Activated T-cell treated with anti-CD3 and anti-CD28 coated beads, Interleukin-2, amount 50 U/mL, for 24 hours (primary cell): Measurements from ENCODE around the gene LANCL1.
"Not testable (repeated sequence)": the region's sequence is repeated elsewhere in the genome, so short reads cannot be mapped to it uniquely, and the experiment has no call there.

Source experiments
- DNase-seq: peaks from one replicate; pipeline ENCODE4 v3.0.0-alpha.2; 2020
- H3K27ac Mint-ChIP-seq: 2 replicates; pipeline ENCODE4 v1.8.0; 2020; ENCODE audit warnings: mild to moderate bottlenecking, mixed read lengths
- H3K27me3 Mint-ChIP-seq: 2 replicates; pipeline ENCODE4 v1.8.0; 2020; ENCODE audit warnings: mixed read lengths
- H3K36me3 Mint-ChIP-seq: 2 replicates; pipeline ENCODE4 v1.8.0; 2020; ENCODE audit warnings: low read depth, mixed read lengths
- H3K4me1 Mint-ChIP-seq: 2 replicates; pipeline ENCODE4 v1.8.0; 2020; ENCODE audit warnings: low read depth, mixed read lengths
- H3K4me3 Mint-ChIP-seq: 2 replicates; pipeline ENCODE4 v1.8.0; 2020; ENCODE audit warnings: mild to moderate bottlenecking, moderate library complexity, mixed read lengths
- H3K9me3 Mint-ChIP-seq: 2 replicates; pipeline ENCODE4 v1.8.0; 2020; ENCODE audit warnings: mixed read lengths

LANCL1 gene

GRCh38 chr2:210443527-210443926, 33.0 kb downstream of the LANCL1 start:
- H3K9me3 Mint-ChIP-seq = peaks cover 19% of the 10 kb centered on the region
- H3K4me1 Mint-ChIP-seq = peaks cover 16% of the 10 kb centered on the region
- no peak overlapping the region for H3K27ac Mint-ChIP-seq
- no peaks in the 10 kb centered on the region for H3K27me3 Mint-ChIP-seq
- H3K4me3 Mint-ChIP-seq = no peak overlapping the region
- H3K36me3 Mint-ChIP-seq = peaks cover 77% of the 10 kb centered on the region
- DNase-seq = no peak

GRCh38 chr2:210442878-210443277, 33.7 kb downstream of the LANCL1 start:
- H3K9me3 Mint-ChIP-seq = peaks cover 12% of the 10 kb centered on the region
- H3K36me3 Mint-ChIP-seq = peaks cover 76% of the 10 kb centered on the region
- H3K4me1 Mint-ChIP-seq = peaks cover 15% of the 10 kb centered on the region
- DNase-seq = no peak
- H3K4me3 Mint-ChIP-seq = no peak overlapping the region
- no peaks in the 10 kb centered on the region for H3K27me3 Mint-ChIP-seq
- no peak overlapping the region for H3K27ac Mint-ChIP-seq

GRCh38 chr2:210442457-210442856, 34.1 kb downstream of the LANCL1 start:
- DNase-seq = no peak
- Mint-ChIP-seq H3K4me1 (peaks cover 15% of the 10 kb centered on the region), H3K27me3 (no peaks in the 10 kb centered on the region), H3K9me3 (peaks cover 8% of the 10 kb centered on the region), H3K27ac (no peak overlapping the region), H3K4me3 (no peak overlapping the region), H3K36me3 (peaks cover 75% of the 10 kb centered on the region)

- no peak overlapping the region for H3K27ac Mint-ChIP-seq
- no peaks in the 10 kb centered on the region for H3K9me3 Mint-ChIP-seq
- DNase-seq = no peak
- peaks cover 82% of the 10 kb centered on the region for H3K36me3 Mint-ChIP-seq
- H3K4me3 Mint-ChIP-seq = no peak overlapping the region
- H3K4me1 Mint-ChIP-seq = peaks cover 8% of the 10 kb centered on the region
- no peaks in the 10 kb centered on the region for H3K27me3 Mint-ChIP-seq
Observed at GRCh38 chr2:210440206-210440605, 36.4 kb downstream of the LANCL1 start.

- Mint-ChIP-seq H3K4me3 (no peak overlapping the region), H3K36me3 (peaks cover 96% of the 10 kb centered on the region), H3K27me3 (no peaks in the 10 kb centered on the region), H3K9me3 (peaks cover 14% of the 10 kb centered on the region), H3K27ac (no peak overlapping the region), H3K4me1 (no peaks in the 10 kb centered on the region)
- no peak for DNase-seq
Observed at GRCh38 chr2:210435439-210435838, 41.1 kb downstream of the LANCL1 start.

GRCh38 chr2:210432633-210433032, 43.9 kb downstream of the LANCL1 start:
- peaks cover 29% of the 10 kb centered on the region for H3K9me3 Mint-ChIP-seq
- H3K4me3 Mint-ChIP-seq = no peak overlapping the region
- H3K27ac Mint-ChIP-seq = no peak overlapping the region
- H3K36me3 Mint-ChIP-seq = peaks cover 98% of the 10 kb centered on the region
- DNase-seq = no peak
- no peaks in the 10 kb centered on the region for H3K27me3 Mint-ChIP-seq
- no peaks in the 10 kb centered on the region for H3K4me1 Mint-ChIP-seq

- H3K4me3 Mint-ChIP-seq = no peak overlapping the region
- no peak for DNase-seq
- H3K27ac Mint-ChIP-seq = no peak overlapping the region
- H3K9me3 Mint-ChIP-seq = peaks cover 52% of the 10 kb centered on the region
- no peaks in the 10 kb centered on the region for H3K4me1 Mint-ChIP-seq
- H3K36me3 Mint-ChIP-seq = peaks cover 88% of the 10 kb centered on the region
- H3K27me3 Mint-ChIP-seq = no peaks in the 10 kb centered on the region
Observed at GRCh38 chr2:210429403-210430137, 47.0 kb downstream of the LANCL1 start.

GRCh38 chr2:210428393-210429179, 48.0 kb downstream of the LANCL1 start:
- H3K9me3 Mint-ChIP-seq = peaks cover 56% of the 10 kb centered on the region
- H3K27me3 Mint-ChIP-seq = no peaks in the 10 kb centered on the region
- H3K4me3 Mint-ChIP-seq = no peak overlapping the region
- H3K36me3 Mint-ChIP-seq = peaks cover 80% of the 10 kb centered on the region
- no peak for DNase-seq
- H3K27ac Mint-ChIP-seq = no peak overlapping the region
- H3K4me1 Mint-ChIP-seq = no peaks in the 10 kb centered on the region

- not testable (repeated sequence) for H3K4me1 Mint-ChIP-seq
- H3K9me3 Mint-ChIP-seq = peaks cover 52% of the 10 kb centered on the region
Observed at GRCh38 chr2:210427309-210427708, 49.2 kb downstream of the LANCL1 start.

GRCh38 chr2:210422366-210422765, 54.2 kb downstream of the LANCL1 start:
- H3K9me3 Mint-ChIP-seq = peaks cover 24% of the 10 kb centered on the region
- H3K4me3 Mint-ChIP-seq = no peak overlapping the region
- H3K27me3 Mint-ChIP-seq = peaks cover 13% of the 10 kb centered on the region
- peaks cover 1% of the 10 kb centered on the region for H3K4me1 Mint-ChIP-seq
- H3K36me3 Mint-ChIP-seq = peaks cover 18% of the 10 kb centered on the region
- H3K27ac Mint-ChIP-seq = no peak overlapping the region
- no peak for DNase-seq

More at GRCh38 chr2:210427309-210427708, 49.2 kb downstream of the LANCL1 start:
- not testable (repeated sequence) for H3K27me3 Mint-ChIP-seq, H3K4me3 Mint-ChIP-seq, H3K27ac Mint-ChIP-seq, DNase-seq
- peaks cover 67% of the 10 kb centered on the region for H3K36me3 Mint-ChIP-seq

- H3K27me3 Mint-ChIP-seq = peaks cover 13% of the 10 kb centered on the region
- no peak overlapping the region for H3K27ac Mint-ChIP-seq
- peaks cover 1% of the 10 kb centered on the region for H3K4me1 Mint-ChIP-seq
- no peak for DNase-seq
- H3K36me3 Mint-ChIP-seq = peaks cover 13% of the 10 kb centered on the region
- H3K9me3 Mint-ChIP-seq = peaks cover 21% of the 10 kb centered on the region
- no peak overlapping the region for H3K4me3 Mint-ChIP-seq
Observed at GRCh38 chr2:210421916-210422315, 54.6 kb downstream of the LANCL1 start.

- no peaks in the 10 kb centered on the region for H3K4me1 Mint-ChIP-seq
- peaks cover 3% of the 10 kb centered on the region for H3K27me3 Mint-ChIP-seq
- DNase-seq = no peak
- peaks cover 11% of the 10 kb centered on the region for H3K9me3 Mint-ChIP-seq
- no peaks in the 10 kb centered on the region for H3K36me3 Mint-ChIP-seq
- H3K27ac Mint-ChIP-seq = no peak overlapping the region
- H3K4me3 Mint-ChIP-seq = no peak overlapping the region
Observed at GRCh38 chr2:210412660-210413059, 63.9 kb downstream of the LANCL1 start.

- Mint-ChIP-seq H3K9me3 (peaks cover 11% of the 10 kb centered on the region), H3K27ac (no peak overlapping the region), H3K4me3 (no peak overlapping the region), H3K4me1 (no peaks in the 10 kb centered on the region), H3K36me3 (no peaks in the 10 kb centered on the region), H3K27me3 (peaks cover 6% of the 10 kb centered on the region)
- no peak for DNase-seq
Observed at GRCh38 chr2:210410542-210410941, 66.0 kb downstream of the LANCL1 start.

- no peak overlapping the region for H3K27ac Mint-ChIP-seq
- DNase-seq = no peak
- no peak overlapping the region for H3K4me3 Mint-ChIP-seq
- H3K9me3 Mint-ChIP-seq = no peaks in the 10 kb centered on the region
- no peaks in the 10 kb centered on the region for H3K4me1 Mint-ChIP-seq
- H3K27me3 Mint-ChIP-seq = peaks cover 8% of the 10 kb centered on the region
- H3K36me3 Mint-ChIP-seq = no peaks in the 10 kb centered on the region
Observed at GRCh38 chr2:210399440-210400041, 77.0 kb downstream of the LANCL1 start.

GRCh38 chr2:210392469-210392881, 84.1 kb downstream of the LANCL1 start:
- DNase-seq = no peak
- Mint-ChIP-seq H3K36me3 (no peaks in the 10 kb centered on the region), H3K27me3 (peaks cover 2% of the 10 kb centered on the region), H3K27ac (no peak overlapping the region), H3K4me3 (no peak overlapping the region), H3K4me1 (no peaks in the 10 kb centered on the region), H3K9me3 (no peaks in the 10 kb centered on the region)
